HG02678 (cell line): ENCODE results near the gene CFAP251.
"Not testable (repeated sequence)": the region's sequence is repeated elsewhere in the genome, so short reads cannot be mapped to it uniquely, and the experiment has no call there.

Experiments
- ATAC-seq: cut with Tn5 transposase; IDR thresholded peaks from one replicate; pipeline ENCODE4 v1.9.1; 2021; ENCODE audit warnings: mild to moderate bottlenecking, moderate library complexity; ENCODE audit not compliant: unreplicated experiment

CFAP251 gene

GRCh38 chr12:121970581-121971300, 52.3 kb downstream of the CFAP251 start:
- no peak for ATAC-seq

- ATAC-seq = no peak
Observed at GRCh38 chr12:121974026-121974985, 55.9 kb downstream of the CFAP251 start.

- ATAC-seq = no peak
Observed at GRCh38 chr12:121975021-121975420, 56.6 kb downstream of the CFAP251 start.

- ATAC-seq = no peak
Observed at GRCh38 chr12:121976950-121977349, 58.6 kb downstream of the CFAP251 start.

- ATAC-seq = no peak
Observed at GRCh38 chr12:121980191-121980891, 61.9 kb downstream of the CFAP251 start.

GRCh38 chr12:121980892-121981272, 62.5 kb downstream of the CFAP251 start:
- no peak for ATAC-seq

DNA sequence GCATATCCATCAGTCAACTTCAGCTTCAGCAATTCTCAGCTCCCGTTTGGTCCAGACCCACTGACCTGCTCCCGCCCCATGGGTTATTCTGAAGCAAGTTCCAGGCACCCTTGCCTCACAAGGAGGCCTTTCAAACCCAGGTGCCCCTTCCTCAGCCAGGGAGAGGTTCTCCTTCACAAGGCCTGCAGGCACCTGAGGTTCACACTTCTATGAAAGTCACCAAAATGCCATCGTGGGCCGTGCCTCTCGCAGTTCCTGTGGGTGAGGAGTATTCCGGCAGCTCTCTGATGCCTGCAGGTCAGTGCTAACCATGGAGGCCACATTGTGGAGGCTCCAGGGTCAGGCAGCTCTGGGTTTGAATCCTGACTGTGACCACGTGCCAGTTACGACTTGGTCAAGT, 63.1 kb downstream of the CFAP251 start:
- ATAC-seq = no peak

- no peak for ATAC-seq
Observed at GRCh38 chr12:121982950-121983349, 64.6 kb downstream of the CFAP251 start.

- ATAC-seq = no peak
Observed at GRCh38 chr12:121983536-121984210, 65.3 kb downstream of the CFAP251 start.

DNA sequence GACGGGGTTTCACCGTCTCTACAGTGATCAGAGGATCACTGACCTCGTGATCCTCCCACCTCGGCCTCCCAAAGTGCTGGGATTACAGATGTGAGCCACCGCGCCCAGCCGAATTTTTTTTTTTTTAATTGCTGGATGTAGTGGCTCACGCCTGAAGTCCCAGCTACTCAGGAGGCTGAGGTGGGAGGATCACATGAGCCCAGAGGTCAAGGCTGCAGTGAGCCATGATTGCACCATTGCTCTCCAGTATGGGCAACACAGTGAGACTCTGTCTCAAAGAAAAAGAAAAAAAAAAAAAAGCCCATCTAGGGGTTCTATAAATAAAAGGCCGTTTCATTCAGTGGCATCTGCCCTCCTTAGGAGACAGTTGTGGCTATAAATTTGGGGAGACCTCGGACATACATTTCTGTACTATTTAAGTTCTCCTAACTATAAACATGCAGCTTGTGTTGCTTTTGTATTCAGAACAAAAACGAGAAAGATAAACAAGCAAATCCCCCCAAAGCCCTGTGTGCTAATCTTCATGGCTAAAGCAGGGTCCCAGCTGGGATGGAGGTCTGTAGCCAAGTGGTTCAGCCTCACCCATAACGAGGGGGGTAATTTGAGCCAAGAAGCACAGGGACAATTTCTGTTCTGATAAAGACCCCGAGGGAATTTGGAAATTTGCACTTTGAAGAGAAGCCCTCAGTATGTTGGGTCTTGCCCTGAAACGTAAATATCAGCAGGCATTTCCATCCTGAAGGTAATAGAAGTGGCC, 68.3 kb downstream of the CFAP251 start:
- ATAC-seq = no peak

- not testable (repeated sequence) for ATAC-seq
Observed at GRCh38 chr12:121988519-121988918, 70.1 kb downstream of the CFAP251 start.

GRCh38 chr12:121989276-121990113, 71.1 kb downstream of the CFAP251 start:
- no peak for ATAC-seq

DNA sequence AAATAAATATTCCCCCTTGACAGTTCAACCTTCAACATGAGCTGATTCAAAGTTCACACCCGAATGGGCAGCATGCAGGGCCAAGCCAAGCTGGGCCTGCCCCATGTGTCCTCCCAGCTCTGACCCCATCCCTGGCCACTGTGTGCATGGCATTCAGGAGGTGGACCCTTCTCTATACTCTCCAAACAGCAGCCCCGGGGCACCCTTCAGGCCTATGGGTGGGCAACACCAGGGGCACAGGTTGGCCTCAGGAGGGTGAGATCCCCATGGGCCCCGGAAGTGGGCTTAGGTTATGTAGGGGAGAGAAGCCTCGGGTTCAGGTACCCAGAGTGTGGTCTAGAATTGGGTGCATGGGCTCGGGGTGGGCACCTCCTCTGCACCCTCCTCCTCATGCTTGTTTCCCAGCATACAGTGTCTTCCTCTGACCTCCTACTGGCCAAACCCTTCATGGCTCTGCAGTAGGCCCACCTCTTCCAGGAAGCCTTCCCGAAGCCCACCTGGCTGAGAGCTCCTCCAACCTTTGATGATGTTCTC, 71.8 kb downstream of the CFAP251 start:
- ATAC-seq = no peak

DNA sequence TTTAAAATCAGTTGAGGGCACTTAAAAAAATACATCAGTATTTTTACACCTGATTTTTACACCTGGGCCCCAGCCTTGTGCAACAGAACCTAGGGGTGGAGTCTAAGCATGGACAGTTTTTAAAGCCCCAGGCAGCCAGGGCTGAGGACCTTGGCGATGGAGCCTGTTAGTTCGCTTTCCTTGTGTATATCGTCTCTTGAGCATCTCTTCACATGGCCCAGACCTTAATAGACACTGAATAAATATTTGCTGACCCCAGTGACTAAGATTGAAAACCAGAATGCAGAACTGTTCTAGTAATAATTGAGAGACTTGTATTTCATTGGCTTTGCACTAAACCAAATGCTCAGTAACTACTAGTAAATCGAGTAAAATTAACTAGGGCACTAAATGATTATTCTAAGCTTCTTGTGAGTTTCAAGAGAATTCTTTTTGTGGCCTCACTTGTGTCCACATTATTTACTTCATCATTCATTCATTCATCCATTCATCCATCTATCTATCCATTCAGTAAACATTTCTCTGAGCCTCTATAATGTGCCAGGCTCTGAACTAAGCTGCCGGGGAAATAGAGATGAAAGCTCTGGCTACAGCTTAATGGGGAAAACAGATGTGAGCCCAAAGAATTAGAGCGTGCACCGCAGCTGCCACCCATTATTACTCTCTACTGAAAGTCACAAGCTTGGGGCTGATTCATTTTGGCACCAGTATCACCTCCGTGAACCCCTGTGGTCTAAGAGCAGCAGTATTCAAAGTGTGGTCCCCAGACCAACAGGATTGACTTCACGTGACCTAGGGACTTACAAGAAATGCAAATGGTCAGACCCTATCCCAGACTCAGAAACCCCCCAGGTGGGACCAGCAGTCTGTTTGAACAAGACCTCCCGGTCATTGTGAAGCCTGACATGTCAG, 72.6 kb downstream of the CFAP251 start:
- peak; percentile 69 for ATAC-seq

DNA sequence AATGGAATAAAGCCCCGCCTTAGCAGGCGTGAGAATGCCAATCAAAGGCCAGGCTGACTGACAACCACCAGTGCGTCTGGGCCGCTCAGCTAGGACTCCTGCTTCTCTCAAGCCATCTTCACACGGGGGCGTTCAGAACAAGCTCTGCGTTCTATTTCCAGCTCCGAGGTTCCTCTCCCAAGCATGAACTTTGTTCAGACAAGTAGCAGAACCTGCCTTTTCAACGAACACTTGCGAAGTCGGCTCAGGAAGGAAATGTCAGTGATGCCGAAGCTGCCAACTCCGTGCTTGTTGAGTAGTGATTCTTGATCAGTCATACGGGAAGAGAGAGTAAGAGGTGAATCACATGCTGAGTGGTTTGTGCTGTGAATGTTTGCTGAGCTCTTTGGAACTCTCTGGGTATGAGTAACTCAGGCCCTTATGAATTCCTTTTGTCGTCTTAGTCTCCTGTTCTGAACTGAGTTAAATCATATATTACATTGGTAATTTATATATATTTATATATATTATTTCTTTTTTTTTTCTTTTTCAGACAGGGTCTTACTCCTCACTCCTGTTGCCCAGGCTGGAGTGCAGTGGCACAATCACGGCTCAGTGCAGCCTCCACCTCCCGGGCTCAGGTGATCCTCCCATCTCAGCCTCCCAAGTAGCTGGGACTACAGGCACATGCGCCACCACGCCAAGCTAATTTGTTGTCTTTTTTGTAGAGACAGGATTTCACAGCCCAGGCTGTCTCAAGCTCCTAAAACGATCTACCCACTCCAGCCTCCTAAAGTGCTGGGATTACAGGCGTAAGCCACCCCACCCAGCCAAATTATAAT, 73.9 kb downstream of the CFAP251 start:
- ATAC-seq = peak; percentile 80

GRCh38 chr12:121996050-121996944, 77.9 kb downstream of the CFAP251 start:
- ATAC-seq = no peak
